Melanocyte of skin (primary cell): ENCODE measurements around the gene CD200R1L. TPM values are rescaled to one million over a fixed set of nuclear protein-coding genes. Genes with fewer than 3 reads are reported as not detected.

ENCODE experiments used
- total RNA-seq, 2 donors: library from RNA; depleted of rRNA; stranded (reverse); fragments of >200 nt; gene quantifications; 2 replicates each; pipeline ENCODE4 v1.2.3, GENCODE V29; 2012

The CD200R1L gene, protein sequence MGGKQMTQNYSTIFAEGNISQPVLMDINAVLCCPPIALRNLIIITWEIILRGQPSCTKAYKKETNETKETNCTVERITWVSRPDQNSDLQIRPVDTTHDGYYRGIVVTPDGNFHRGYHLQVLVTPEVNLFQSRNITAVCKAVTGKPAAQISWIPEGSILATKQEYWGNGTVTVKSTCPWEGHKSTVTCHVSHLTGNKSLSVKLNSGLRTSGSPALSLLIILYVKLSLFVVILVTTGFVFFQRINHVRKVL
- total RNA-seq: not detected

GRCh38 chr3:112846764-112847163, at the start of gene CD200R1L:
Gene CD200R1L (minus strand): TSS chr3:112846864. CDS start chr3:112829367, 17,497 bp downstream.

Other genes starting within 250 kb of the CD200R1L start
- 10 to 100 TPM; 11.7 to 15.8 TPM for gene CCDC80, start 205.7 kb downstream of the CD200R1L start, total RNA-seq
- not detected for gene CD200R1, start 128.2 kb upstream of the CD200R1L start, total RNA-seq
- gene GTPBP8, start 144.1 kb upstream of the CD200R1L start, total RNA-seq: 10 to 100 TPM; 43.4 to 45.6 TPM